RWPE1 (cell line): ENCODE data around the gene SH3RF1.

Source experiments
- CTCF ChIA-PET: fragments of 350-600 bp; sonication (Branson Sonifier 250); formaldehyde crosslinking; extraction: SDS; loops from one replicate; lab custom pipeline; 2021; lab: Yijun Ruan, JAX
- POLR2A ChIA-PET: fragments of 400-600 bp; formaldehyde crosslinking; extraction: SDS; loops from one replicate; lab custom pipeline; 2020; ENCODE audit warnings: antibody characterized with exemption; ENCODE audit not compliant: low non-redundant PET; lab: Yijun Ruan, JAX
- DNase-seq: peaks from one replicate; pipeline ENCODE4 v3.0.0; 2012; ENCODE audit warnings: low spot score
- H3K27ac ChIP-seq: fragments of 450-650 bp; 2 replicates; pipeline ENCODE4 v1.5.1; 2017
- CTCF ChIP-seq: fragments of 450-650 bp; conservative IDR thresholded peaks from 2 replicates; pipeline ENCODE4 v1.5.1; 2017; ENCODE audit warnings: low read depth, mild to moderate bottlenecking

Gene SH3RF1

GRCh38 chr4:169128902-169129301 is 141.9 kb downstream of the SH3RF1 start:
- H3K27ac ChIP-seq, result no peak overlapping the region
- CTCF ChIA-PET, result interaction anchor here (0.6 kb wide), 2 partner anchors 9 to 91 kb away, joined by 3 read pairs; no protein-coding TSS in a partner anchor
- no peak for TF ChIP-seq CTCF

GRCh38 chr4:169127314-169127713 is 143.4 kb downstream of the SH3RF1 start:
- TF ChIP-seq CTCF, result no peak
- ChIA-PET CTCF (no interaction called here), POLR2A (no interaction called here)
- no peak overlapping the region for H3K27ac ChIP-seq
- DNase-seq, result no peak

More at GRCh38 chr4:169128902-169129301, 141.9 kb downstream of the SH3RF1 start:
- DNase-seq, result no peak
- POLR2A ChIA-PET, result no interaction called here

- POLR2A ChIA-PET, result no interaction called here
- CTCF ChIA-PET, result interaction anchor here (0.6 kb wide), 1 partner anchor 862 kb away, joined by 3 read pairs; no protein-coding TSS in a partner anchor
- H3K27ac ChIP-seq, result no peak overlapping the region
- TF ChIP-seq CTCF, result no peak
- DNase-seq, result no peak
Observed at GRCh38 chr4:169124661-169125060, 146.1 kb downstream of the SH3RF1 start.

- no peak for DNase-seq
- CTCF ChIA-PET, result no interaction called here
- POLR2A ChIA-PET, result no interaction called here
- H3K27ac ChIP-seq, result no peak overlapping the region
- no peak for TF ChIP-seq CTCF
Observed at GRCh38 chr4:169122422-169122821, 148.3 kb downstream of the SH3RF1 start.

GRCh38 chr4:169121861-169122382 is 148.8 kb downstream of the SH3RF1 start:
- POLR2A ChIA-PET, result no interaction called here

GRCh38 chr4:169120624-169121023 is 150.1 kb downstream of the SH3RF1 start:
- POLR2A ChIA-PET, result no interaction called here
- TF ChIP-seq CTCF, result no peak
- CTCF ChIA-PET, result no interaction called here
- H3K27ac ChIP-seq, result no peak overlapping the region
- DNase-seq, result no peak

More at GRCh38 chr4:169121861-169122382, 148.8 kb downstream of the SH3RF1 start:
- CTCF ChIA-PET, result no interaction called here
- TF ChIP-seq CTCF, result no peak
- no peak for DNase-seq
- no peak overlapping the region for H3K27ac ChIP-seq
